NCI-H1105 (cell line): ENCODE data around the gene PIAS1.
"Not testable (repeated sequence)": the region's sequence is repeated elsewhere in the genome, so short reads cannot be mapped to it uniquely, and the experiment has no call there.

Experiments
- DNase-seq: peaks from one replicate; lab custom pipeline; 2025; lab: John Stamatoyannopoulos, UW

The PIAS1 gene

DNA sequence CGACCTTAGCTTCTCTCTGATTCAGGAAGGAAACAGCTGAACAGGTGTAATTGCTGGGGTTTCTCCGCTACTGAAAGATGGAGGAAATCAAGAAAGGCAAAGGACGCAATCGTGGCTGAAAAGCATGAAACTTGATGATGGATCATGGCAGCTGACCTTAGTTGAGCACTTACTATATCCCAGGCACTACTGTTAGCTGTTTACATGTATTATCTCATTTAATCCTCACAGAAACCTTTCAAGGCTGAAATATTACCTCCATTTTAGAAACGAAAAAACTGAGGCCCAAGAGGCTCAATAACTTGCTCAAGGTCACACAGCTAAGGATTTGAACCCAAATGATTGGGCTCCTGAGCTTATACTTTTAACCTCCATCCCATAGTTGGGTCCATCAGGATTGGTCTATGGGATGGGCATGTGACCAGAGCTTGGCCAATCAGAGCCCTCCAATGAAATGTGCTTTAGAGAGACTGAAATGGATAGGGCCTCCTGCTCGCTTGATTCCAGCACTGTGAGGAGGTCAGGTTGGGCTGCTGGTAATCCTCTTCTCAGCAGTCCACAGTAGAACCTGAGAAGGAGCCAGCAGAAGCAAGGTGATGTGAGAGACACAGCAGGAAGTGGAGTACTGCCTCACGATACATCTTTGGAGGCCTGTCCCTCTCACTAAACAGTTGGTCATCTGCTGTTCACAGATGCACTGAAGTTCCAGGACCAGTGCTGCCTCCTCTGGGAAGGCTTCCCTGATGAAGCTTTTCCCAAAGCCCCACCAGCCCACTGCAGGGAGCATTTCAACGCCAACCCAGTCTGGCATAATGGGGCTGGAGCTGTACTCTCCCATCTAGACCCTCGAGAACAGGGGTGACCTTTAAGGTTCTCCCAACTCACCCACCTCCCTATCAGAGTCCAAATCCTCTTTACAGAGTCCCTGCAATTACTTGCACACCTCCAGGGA lies 165.0 kb downstream of the PIAS1 start:
- DNase-seq: no peak

DNA sequence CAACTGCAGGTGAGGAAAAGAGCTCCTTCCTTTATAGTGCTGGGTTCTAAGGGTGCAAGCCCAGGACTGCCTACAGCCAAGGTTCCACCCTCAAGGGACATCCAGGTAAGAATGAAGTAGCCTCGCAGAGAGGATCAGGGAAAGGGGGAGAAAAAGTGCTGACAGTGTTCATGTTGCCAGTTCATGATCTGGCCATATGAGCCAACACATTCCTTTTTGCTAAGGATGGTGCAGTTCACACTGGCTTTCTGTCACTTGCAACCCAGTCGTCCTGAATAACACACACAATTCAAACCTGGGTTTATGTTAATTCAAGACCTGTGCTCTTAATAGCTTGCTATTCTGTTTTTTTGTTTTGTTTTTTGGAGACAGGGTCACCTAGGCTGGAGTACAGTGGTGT lies 166.4 kb downstream of the PIAS1 start:
- no peak for DNase-seq

DNA sequence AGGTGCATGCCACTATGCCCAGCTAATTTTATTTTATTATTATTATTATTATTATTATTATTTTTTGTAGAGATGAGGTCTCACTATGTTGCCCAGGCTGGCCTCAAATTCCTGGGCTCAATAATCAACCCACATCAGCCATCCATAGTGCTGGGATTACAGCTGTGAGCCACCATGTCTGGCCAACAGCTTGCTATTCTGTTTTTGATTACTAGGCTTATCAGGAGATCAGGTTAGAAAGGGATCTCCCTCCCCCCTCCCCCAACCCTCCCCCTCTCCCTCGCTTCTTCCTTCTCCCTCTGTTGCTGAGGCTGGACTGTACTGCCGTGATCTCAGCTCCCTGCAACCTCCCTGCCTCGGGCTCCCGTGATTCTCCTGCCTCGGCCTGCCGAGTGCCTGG lies 166.9 kb downstream of the PIAS1 start:
- DNase-seq: no peak

DNA sequence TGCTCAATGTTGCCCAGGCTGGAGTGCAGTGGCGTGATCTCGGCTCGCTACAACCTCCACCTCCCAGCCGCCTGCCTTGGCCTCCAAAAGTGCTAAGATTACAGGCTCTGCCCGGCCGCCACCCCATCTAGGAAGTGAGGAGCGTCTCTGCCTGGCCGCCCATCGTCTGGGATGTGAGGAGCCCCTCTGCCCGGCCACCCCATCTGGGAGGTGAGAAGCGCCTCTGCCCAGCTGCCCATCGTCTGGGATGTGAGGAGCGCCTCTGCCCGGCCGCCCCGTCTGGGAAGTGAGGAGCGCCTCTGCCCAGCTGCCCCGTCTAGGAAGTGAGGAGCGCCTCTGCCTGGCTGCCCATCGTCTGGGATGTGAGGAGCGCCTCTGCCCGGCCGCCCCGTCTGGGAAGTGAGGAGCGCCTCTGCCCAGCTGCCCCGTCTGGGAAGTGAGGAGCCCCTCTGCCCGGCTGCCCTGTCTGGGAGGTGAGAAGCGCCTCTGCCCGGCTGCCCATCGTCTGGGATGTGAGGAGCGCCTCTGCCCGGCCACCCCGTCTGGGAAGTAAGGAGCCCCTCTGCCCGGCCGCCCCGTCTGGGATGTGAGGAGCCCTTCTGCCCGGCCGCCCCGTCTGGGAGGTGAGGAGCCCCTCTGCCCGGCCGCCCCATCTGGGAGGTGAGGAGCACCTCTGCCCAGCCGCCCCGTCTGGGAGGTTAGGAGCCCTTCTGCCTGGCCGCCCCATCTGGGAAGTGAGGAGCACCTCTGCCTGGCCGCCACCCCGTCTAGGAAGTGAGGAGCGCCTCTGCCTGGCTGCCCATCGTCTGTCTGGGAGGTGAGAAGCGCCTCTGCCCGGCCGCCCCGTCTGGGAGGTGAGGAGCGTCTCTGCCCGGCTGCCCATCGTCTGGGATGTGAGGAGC lies 167.7 kb downstream of the PIAS1 start:
- not testable (repeated sequence) for DNase-seq

DNA sequence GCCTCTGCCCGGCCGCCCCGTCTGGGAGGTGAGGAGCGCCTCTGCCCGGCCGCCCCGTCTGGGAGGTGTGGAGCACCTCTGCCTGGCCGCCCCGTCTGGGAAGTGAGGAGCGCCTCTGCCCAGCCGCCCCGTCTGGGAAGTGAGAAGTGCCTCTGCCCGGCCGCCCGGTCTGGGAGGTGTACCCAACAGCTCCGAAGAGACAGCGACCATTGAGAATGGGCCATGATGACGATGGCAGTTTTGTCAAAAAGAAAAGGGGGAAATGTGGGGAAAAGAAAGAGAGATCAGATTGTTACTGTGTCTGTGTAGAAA lies 168.3 kb downstream of the PIAS1 start:
- DNase-seq: not testable (repeated sequence)

DNA sequence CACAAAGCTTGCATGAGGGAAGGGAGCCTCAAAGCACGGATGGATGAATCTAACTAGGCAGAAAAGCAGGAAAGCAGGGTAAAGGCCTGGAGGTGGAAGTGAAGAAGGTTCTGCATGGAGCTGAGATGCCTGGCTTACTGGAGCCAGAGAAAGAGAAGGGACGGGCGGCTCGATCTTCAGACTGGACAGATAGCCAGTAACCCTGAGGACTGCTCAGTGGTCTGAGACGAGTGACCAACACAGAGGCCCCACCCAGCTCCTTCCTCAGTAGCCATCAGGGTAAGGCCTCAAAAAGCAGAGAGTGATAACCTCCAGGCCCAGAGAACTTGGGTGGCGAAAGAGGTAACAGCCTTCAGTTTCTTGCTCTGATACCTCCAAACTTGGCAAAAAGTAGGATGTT lies 169.1 kb downstream of the PIAS1 start:
- DNase-seq: no peak

DNA sequence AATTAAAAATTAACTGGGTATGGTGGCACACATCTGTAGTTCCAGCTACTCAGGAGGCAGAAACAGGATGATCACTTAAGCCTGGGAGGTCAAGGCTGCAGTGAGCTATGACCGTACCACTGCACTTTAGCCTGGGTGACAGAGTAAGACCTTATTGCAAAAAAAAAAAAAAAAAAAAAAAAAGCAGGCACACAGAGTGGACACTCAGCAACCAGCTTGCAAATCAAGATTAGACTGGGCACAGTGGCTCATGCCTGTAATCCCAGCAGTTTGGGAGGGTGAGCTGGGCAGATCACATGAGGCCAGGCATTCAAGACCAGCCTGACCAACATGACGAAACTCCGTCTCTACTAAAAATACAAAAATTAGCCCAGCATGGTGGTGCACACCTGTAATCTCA lies 170.0 kb downstream of the PIAS1 start:
- no peak for DNase-seq

DNA sequence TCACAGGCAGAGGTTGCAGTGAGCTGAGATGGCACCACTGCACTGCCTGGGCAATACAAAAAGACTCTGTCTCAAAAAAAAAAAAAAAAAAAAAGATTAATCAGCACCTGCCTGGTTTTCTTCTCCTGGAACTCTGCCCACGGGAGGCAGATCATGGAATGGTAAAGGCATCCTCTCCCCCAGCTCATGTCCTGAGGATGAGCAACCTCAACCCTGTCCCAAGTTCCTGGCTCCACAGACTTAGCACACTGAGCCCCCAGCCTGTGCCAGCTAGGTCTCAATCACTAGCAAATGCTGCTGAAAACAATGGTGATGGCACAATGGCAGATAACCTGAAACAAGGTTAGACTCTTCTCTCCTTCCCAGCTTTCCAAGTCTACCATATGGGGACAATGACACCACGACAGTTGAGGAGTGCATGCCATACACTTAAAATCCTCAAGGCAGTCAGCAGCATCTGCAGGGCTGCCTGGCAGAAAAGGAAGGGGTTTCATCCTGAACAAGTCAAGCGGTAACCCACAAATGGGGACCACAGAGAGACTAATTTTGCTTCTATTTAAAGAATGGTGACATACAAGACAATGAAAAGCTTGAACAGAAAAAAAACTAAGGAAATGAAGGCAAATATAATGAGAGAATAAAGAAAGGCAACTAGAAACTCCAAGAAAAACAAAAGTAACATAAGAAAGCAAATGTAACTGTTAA lies 170.6 kb downstream of the PIAS1 start:
- no peak for DNase-seq

DNA sequence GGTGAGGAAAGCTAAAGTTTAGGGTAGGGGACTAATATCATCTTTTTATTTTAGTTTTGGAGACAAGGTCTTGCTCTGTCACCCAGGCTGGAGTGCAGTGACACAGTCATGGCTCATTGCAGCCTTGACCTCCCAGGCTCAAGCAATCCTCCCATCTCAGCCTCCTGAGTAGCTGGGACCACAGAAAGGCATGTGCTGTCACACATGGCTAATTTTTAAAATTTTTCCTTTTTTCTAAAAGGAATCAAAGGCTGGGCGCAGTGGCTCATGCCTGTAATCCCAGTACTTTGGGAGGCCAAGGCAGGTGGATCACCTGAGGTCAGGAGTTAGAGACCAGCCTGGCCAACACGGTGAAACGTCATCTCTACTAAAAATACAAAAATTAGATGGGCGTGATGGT lies 171.3 kb downstream of the PIAS1 start:
- not testable (repeated sequence) for DNase-seq

DNA sequence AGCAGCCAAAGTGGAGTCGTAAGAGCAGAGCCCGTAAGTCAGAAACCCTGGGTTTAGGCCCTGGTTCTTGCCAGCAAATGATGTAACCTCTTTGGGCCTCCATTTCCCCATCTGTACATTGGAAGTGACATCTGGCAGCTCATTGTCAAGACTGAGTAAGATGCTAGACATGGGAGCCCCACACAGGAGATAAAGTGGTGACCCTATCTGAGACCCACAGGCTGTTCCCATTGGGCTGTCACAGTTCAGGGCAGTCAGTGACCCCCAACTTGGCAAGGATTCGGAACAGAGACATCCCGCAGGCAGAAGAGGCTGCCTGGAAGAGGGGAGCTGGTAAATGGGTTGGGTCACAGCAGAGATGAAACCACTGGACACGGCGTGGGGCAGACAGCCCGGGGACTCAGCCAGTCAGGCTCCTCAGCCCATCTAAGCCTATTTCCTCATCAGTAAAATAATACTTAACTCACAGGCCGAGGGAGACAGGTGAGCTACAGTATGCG lies 173.6 kb downstream of the PIAS1 start:
- DNase-seq: no peak

DNA sequence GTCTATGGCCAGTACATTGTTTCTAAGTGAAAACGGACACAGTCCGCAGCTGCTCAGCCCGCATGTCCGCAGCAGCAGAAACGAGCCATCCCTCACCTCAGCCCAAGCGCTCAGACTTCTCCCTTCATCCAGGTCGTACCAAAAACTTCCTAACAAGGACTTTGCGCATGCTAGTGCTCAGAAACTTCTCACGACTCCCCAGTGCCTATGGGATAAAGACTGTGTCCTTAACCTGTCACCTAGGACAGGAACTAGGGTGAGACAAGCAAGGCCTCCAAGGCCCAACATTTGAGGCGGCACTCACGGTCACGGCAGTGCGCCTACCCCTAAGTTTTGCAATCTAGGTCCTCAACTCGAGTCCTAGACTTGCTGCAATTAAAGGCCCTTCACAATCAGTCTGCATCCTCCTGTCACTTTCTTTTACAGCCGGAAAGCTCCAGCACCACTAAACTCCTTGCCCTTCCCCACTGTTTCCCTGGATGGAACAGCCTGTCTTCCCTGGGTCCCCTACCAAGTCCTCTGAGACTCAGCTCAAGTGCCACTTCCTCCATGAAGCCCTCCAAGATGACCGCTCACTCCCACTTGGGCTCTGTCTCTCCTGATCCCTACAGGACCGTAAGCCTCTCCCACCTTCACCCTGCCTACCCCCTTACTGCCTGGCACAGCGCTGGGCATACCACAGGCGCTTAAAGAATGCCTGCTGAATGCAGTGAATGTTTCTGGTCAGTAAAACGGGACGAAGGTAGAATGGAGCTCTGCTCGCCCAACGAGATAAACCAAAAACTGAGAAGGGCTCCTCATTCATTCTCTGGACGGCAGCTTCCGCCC lies 174.2 kb downstream of the PIAS1 start:
- DNase-seq: no peak

DNA sequence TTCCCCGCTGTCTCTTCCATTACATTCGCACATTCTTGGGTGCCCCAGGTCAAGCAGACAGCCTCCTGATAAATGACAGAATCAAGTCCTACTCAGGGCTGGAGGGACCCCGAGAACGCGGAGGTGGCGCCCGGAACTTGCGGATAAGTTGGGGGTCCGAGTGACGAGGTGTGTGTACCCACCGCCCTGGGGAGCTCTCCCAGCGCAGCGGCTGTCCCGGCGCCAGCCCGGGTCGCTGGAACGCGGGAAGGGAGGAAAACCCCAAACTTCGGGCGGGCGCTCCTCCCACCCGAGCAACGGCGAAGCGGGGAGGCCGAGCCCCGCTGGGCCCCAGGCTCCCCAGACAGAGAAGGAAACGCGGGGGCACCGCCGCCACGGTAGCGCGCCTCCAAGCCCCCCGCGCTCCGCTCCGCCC lies 174.9 kb downstream of the PIAS1 start:
- DNase-seq: no peak

DNA sequence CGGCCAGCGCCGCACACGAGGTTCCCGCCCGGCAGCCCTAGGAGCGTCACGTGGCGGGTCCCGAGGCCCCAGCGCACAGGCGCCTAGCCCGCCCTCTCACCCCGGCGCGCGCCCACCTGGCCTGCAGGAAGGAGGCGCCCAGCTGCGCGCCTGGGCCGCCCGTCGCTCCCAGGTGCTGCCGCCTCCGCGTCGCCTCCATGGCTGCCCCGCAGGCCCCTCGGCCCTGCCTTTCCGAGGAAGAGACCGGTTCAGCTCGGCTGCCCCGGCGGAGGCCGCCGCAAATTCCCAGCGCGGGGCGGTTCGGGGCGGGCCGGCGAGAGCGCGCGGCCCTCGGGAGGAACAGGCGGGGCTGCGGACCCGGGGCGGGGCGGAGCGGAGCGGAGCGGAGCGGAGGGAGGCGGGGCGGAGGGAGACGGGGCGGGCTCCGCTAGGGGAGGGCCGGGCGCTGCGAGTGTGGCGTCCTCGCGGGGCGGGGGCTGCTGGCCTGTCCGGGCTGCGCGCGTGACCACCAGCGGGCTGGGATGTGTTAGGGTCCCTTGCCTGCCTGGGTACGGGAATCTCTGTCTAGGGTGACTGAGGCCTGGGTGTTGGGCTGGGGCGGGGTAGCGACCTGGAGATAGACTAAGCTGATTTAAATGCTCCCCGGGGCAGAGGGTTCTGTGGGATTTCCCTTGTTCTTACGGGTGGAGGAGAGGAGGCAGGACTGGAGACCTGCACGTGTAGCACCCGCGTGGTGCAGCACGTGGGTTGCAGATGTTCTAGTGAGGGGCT lies 175.5 kb downstream of the PIAS1 start, which contains the start of gene CLN6:
CLN6 (minus strand) TSS at position 343 of the 771 bp plus-strand sequence; CDS start at position 199, 144 bp downstream.
- peak; percentile 81 for DNase-seq

DNA sequence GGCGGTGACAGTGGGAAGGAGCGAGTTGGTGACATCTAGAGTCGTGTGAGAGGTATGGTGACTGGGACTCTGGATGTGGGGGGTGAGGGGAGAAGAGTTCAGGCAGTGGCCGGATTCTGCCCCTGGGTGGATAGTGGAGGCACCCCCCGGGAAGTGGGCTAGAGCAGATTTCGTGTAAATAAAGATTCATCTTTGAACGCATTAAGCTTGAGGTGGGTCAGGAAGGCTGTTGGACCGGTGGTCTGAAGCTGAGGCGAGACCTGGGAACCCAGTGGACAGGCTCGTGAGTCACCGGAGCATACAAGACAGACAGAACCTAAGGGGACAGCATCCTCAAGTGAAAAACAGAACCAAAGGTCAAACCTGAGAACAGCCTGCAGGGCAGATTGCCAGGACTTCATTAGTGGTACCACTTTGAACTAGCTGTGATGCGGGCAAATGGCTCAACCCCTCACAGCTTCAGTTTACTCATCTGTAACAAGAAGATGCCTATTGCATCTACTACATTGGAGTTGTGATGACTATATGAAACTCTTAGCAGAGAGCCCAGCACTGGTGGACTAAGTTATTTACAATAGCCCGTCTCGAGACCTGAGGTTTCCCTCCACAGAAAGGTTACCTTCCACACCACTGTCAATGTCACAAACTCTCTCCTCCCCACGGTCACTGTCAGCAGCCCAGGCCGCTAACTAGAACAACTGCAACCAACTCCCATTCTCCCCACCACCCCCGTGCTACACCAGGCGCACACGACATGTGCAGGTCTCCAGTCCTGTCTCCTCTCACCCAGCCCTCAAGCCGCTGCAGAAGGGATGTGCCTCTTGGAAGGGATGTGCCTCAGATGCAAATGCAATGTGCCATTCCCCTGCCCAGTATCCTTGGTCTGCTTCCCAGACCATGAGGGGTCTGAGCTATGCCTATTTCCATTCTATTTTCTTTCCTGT lies 176.3 kb downstream of the PIAS1 start:
- DNase-seq: no peak

DNA sequence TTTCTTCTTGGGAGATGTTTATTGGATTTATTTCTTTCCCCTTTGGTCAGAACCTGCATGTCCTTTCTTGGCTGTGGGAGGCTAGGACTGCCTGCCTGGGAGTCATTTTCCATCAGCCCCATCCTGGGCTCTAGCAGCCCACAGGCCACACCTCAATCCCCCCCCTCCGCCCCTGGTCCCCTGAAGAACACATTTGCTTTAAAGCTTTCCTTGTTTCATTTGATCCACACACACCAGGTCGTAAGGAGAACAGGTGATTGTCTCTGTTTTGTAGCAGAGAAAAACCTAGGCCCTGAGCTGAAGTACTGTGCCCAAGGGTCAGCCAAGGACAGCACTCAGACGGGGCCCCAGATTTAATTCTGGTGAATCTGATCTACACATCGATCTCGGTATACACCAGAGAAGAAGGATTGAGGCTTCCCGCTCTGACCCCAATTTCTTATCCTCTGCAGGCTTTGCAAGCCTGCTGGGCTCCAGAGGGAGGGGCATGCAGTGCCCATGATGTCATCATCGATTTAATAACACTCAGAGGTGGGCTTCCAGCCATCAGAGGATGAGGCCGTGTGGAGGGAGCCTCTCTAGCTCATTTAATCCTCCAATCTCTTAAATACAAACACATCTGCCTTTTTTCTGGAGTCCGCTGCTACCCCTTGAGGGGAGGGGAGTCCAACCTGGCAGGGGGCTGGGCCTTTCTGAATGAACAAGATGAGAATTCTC lies 177.1 kb downstream of the PIAS1 start:
- no peak for DNase-seq

DNA sequence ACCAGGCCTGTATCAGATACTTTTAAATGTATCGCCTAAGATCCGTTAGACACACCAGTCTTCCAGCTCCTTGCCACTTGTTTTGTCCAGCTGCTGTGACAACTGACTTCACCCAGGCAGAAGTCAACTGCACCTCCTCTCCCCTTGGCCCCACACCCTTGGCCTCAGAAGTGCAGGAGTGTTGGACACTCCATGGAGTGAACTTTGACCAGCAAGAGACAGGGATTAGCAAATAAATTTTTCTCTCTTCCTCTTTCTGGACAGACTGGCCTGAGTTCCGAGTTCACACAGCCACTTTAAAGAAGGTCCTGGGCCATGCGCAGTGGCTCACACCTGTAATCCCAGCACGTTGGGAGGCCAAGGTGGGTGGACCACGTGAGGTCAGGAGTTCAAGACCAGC lies 178.3 kb downstream of the PIAS1 start:
- DNase-seq: no peak

DNA sequence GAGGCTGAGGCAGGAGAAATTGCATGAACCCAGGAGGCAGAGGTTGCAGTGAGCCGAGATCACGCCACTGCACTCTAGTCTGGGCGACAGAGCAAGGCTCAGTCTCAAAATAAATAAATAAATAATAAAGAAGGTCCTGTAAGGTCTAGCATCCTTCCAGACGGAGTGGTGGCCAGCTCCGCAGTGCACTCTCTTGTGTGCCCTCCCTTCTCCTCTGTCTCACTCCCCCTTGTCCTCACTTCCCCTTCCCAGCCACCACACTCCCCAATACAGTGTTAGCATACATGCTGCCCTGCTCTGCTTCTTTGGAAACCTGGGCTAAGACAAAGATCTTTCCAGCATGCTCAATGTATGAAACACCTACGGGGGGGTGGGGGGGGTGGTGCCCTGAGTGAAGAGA lies 178.8 kb downstream of the PIAS1 start:
- no peak for DNase-seq

DNA sequence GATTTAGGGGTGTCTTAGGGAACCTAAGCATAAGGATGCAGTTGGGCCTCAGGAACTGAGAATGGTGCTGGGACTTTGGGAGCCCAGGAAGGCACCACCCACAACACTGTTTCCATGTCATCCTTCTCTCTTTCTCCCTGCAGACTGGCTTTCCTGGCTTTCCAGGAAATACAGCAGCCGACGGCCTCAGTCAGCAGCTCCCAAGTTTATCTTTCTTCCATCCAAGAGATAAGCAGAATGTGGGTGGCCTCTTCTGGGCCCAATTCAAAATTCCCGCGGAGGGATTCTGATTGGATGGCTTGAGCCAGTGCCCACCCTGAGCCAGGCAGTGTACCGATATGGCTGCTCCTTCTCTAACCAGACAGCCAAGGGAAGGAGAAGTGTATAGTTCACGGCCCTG lies 179.9 kb downstream of the PIAS1 start:
- no peak for DNase-seq

DNA sequence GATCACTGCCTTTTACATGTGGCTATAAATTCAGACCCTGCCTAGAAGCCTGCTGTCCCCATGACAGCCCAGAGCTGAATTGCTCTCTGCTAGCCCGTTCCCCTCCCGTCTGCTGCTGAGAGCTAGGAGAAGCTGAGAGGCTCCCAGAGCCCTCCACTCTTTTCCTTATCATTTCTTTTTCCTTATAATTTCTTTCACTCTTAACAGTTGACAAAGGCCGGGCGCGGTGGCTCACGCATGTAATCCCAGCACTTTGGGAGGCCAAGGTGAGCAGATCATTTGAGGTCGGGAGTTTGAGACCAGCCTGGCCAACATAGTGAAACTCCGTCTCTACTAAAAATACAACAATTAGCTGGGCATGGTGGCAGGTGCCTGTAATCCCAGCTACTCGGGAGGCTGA lies 180.4 kb downstream of the PIAS1 start:
- not testable (repeated sequence) for DNase-seq
